NT2/D1 (cell line): Measurements from ENCODE around the gene HOXB6.

Experiments
- DNase-seq: peaks from one replicate; pipeline ENCODE4 v3.0.0-alpha.2; 2011; ENCODE audit warnings: low read depth, low spot score
- H3K27me3 ChIP-seq: 2 replicates; pipeline ENCODE4 v1.6.0; 2011; ENCODE audit warnings: mild to moderate bottlenecking; ENCODE audit not compliant: insufficient read length, insufficient read depth
- H3K36me3 ChIP-seq: 2 replicates; pipeline ENCODE4 v1.6.1; 2011; ENCODE audit warnings: mild to moderate bottlenecking, low read length, mixed read lengths; ENCODE audit not compliant: insufficient read depth, insufficient read length
- H3K4me1 ChIP-seq: 2 replicates; pipeline ENCODE4 v1.5.1; 2011; ENCODE audit not compliant: insufficient read depth, insufficient read length
- H3K4me3 ChIP-seq: 2 replicates; pipeline ENCODE4 v1.5.1; 2011; ENCODE audit warnings: low read depth; ENCODE audit not compliant: insufficient read length
- H3K9ac ChIP-seq: 2 replicates; pipeline ENCODE4 v1.6.0; 2011; ENCODE audit warnings: low read depth; ENCODE audit not compliant: insufficient read length
- H3K9me3 ChIP-seq: 2 replicates; pipeline ENCODE4 v1.5.1; 2011; ENCODE audit warnings: mild to moderate bottlenecking, low read length; ENCODE audit not compliant: insufficient read depth
- SUZ12 ChIP-seq: IDR thresholded peaks from 2 replicates; pipeline ENCODE4 v1.6.1; 2011; ENCODE audit not compliant: insufficient read length, insufficient read depth; ENCODE audit errors: extremely low read depth
- YY1 ChIP-seq: IDR thresholded peaks from 2 replicates; pipeline ENCODE4 v1.6.1; 2011; ENCODE audit not compliant: insufficient read length, insufficient read depth
- ZNF274 ChIP-seq: IDR thresholded peaks from 2 replicates; pipeline ENCODE4 v1.6.1; 2011; ENCODE audit warnings: mild to moderate bottlenecking, low read depth, low read length

The HOXB6 gene

DNA sequence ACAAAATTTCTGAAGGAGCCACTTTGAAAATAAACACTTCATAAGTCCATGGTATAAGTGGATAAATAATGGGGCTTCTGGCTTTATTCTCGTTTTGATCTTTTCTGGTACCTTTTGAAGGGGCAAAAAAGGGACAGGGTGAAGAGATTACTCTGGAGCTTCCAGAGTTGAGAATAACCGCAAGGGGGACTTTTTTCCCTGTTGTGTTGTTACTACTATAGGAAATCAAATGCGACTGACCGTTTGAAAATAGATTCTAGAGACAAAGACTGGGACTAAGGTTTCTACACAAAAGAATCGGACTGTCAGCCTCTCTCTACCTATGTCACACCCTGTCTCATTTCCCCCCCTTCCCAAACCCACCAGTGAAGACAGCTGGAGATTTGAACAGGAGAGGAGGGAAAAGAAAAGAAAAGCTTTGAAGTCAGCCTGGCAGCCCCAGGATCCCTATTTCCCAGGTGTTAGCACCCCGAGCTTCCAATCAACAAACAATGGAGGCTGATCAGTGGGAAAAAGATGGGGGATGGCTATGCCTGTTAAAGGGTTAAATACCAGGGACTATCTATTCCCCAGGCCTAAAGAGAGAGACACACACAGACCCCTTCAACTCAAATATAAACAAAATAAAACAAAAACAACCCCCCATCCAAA, 35.0 kb downstream of the HOXB6 start:
- Histone ChIP-seq H3K9ac (no peak overlapping the region), H3K36me3 (no peaks in the 10 kb centered on the region), H3K9me3 (peaks cover 11% of the 10 kb centered on the region; the same call in 1 of the 2 replicates), H3K27me3 (peaks cover 100% of the 10 kb centered on the region), H3K4me3 (no peak overlapping the region), H3K4me1 (peaks cover 2% of the 10 kb centered on the region)
- TF ChIP-seq ZNF274 (no peak), SUZ12 (no peak), YY1 (no peak)
- no peak for DNase-seq

DNA sequence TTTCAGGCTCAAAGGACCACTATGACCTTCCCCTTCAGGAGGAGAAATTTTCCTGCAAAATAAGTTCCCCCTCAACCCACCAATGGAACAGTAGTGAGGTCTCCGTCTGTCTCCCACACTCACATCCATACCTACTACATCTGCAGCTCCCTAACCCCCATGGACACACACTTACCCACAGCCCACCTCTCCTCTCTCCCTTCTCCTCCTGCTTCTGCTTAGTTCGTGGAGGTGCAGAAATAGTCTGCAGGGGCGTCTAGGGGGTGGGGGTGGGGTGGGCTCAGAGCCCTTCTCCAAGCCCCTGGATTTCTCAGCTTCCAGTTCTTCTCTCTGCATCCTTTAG, 35.6 kb downstream of the HOXB6 start:
- Histone ChIP-seq H3K9me3 (peaks cover 11% of the 10 kb centered on the region; the same call in 1 of the 2 replicates), H3K4me3 (no peak overlapping the region), H3K4me1 (peaks cover 2% of the 10 kb centered on the region), H3K36me3 (no peaks in the 10 kb centered on the region), H3K27me3 (peaks cover 100% of the 10 kb centered on the region), H3K9ac (no peak overlapping the region)
- TF ChIP-seq YY1 (no peak), ZNF274 (no peak), SUZ12 (no peak)
- DNase-seq, result no peak

DNA sequence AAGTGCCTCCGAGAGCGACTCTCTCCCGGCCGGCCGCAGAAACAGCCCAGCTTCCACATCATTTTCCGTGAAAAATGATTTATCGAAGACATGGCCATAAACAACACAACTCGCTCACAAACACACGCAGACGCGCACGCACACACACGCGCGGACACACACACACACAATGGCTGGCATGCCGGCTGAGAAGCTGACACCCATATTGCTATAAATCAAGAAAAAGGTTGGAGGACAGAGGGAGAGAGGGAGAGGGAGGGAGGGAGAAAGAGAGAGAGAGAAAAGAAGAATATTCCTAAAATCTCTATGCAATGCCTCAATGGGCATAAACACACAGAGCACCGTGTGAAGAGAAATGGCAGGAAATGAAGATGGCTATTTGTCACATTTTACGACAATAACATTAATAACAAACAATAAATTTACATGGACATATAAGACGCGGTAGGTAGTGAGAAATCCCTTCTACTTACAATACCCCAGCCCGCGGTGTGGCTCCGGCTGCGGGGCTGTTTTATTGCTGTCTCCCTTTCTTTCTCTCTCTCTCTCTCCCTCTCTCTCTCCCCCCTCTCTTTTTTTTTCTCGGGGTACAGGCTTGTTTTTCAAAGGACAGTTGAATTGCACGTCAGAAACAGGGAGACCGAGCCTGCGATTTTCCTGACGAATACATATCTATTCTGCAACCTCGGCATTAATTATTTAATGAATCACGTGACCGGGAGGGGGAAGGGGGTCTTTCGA, 36.1 kb downstream of the HOXB6 start:
- DNase-seq, result no peak
- Histone ChIP-seq H3K4me3 (no peak overlapping the region), H3K36me3 (no peaks in the 10 kb centered on the region), H3K9ac (no peak overlapping the region), H3K27me3 (peaks cover 100% of the 10 kb centered on the region), H3K4me1 (peaks cover 2% of the 10 kb centered on the region), H3K9me3 (peaks cover 11% of the 10 kb centered on the region; the same call in 1 of the 2 replicates)
- no peak for TF ChIP-seq ZNF274
- no peak for TF ChIP-seq SUZ12
- no peak for TF ChIP-seq YY1

DNA sequence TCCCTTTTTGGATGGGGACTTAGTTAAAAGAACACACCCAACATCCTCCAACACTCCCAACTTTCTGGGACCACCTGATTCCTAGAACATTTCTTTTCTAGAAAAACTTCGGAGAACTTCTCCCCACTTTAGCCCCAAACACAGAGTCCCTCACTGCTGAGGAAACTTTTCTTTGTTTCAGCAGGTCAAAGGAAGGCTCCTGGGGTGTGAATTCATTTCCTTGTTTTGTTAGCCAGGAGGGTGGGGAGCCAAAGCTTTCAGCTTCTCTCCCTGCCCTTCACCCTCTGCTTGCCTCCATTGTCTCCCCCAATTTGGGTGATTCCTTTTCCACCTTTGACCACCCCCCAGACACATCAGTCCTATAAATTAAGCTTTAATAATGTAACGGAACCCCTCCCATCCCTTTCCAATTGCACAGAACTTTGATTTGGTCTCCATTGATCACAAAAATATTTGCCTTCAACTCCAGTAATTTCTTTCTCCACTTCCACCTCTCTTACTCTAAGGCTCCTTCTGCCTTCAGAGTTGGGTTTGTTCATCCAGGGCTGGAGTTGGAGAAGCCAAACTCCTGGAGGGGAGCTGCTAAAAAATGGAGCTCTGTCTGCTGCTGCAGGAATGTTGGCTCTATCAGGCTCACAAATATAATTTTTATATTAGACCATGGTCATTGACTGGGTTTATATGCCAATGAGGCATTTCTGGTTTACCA, 37.0 kb downstream of the HOXB6 start:
- Histone ChIP-seq H3K4me3 (no peak overlapping the region), H3K4me1 (peaks cover 2% of the 10 kb centered on the region), H3K9me3 (peaks cover 11% of the 10 kb centered on the region; the same call in 1 of the 2 replicates), H3K36me3 (no peaks in the 10 kb centered on the region), H3K9ac (no peak overlapping the region), H3K27me3 (peaks cover 100% of the 10 kb centered on the region)
- DNase-seq, result no peak
- TF ChIP-seq YY1, result no peak
- TF ChIP-seq ZNF274, result no peak
- no peak for TF ChIP-seq SUZ12

DNA sequence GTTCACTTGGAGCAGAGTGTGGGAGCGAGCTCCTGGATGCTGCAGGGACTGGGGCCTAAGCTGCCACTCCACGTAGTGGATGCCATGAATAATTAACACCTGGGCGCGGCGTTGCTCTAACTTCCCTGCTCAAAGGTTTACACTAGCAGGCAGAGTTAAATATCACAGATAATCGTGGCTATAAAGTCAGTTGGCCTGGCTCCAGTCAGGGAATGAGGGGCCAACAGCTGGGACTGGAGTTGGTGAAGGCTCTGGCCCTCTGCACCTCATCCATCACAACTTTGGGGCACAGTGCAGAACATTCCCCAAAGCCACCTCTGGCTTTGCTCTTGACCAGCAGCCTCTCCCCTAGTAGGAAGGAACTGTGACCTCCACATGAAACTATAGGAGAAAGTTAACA, 37.6 kb downstream of the HOXB6 start:
- no peak for DNase-seq
- H3K27me3 ChIP-seq, result peaks cover 100% of the 10 kb centered on the region
- H3K36me3 ChIP-seq, result no peaks in the 10 kb centered on the region
- H3K9ac ChIP-seq, result no peak overlapping the region
- peaks cover 11% of the 10 kb centered on the region; the same call in 1 of the 2 replicates for H3K9me3 ChIP-seq
- no peak overlapping the region for H3K4me3 ChIP-seq
- H3K4me1 ChIP-seq, result peaks cover 2% of the 10 kb centered on the region
- TF ChIP-seq YY1, result no peak
- TF ChIP-seq SUZ12, result no peak
- TF ChIP-seq ZNF274, result no peak

DNA sequence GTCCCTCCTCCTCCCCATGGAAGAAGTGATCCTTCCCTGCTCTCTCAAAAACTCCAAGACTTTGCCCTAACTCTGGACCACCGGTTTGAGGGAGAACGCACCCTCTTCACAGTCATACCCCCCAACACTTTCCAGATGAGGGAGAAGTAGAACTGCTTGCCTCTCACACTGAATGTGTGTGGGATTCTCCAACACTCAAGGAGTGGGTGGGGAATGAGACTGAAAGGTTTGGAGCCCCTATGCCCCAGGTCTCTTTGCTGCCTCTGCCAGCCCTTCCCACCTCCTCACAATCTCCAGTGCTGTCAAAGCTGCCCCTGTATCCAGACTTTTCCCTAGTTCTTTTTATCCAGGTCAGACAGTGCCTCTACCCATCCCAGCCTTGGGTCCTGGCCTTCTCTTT, 38.1 kb downstream of the HOXB6 start:
- TF ChIP-seq SUZ12 (no peak), ZNF274 (no peak), YY1 (no peak)
- H3K27me3 ChIP-seq, result peaks cover 100% of the 10 kb centered on the region

More for the DNA sequence above, 38.1 kb downstream of the HOXB6 start:
- Histone ChIP-seq H3K9ac (no peak overlapping the region), H3K4me3 (no peak overlapping the region), H3K36me3 (no peaks in the 10 kb centered on the region), H3K4me1 (peaks cover 2% of the 10 kb centered on the region), H3K9me3 (peaks cover 11% of the 10 kb centered on the region; the same call in 1 of the 2 replicates)
- DNase-seq, result no peak
